ENCODE results near the gene OR7G3. TPM values are rescaled to one million over a fixed set of nuclear protein-coding genes. Genes with fewer than 3 reads are reported as not detected.
A peak's percentile ranks its signal among the peaks of the same experiment; 100 is the strongest.

OR7G3 gene
- total RNA-seq, 3 donors from 2014 or later (not counting 1 experiment from before 2014, with no cell fraction given), result not detected

DNA sequence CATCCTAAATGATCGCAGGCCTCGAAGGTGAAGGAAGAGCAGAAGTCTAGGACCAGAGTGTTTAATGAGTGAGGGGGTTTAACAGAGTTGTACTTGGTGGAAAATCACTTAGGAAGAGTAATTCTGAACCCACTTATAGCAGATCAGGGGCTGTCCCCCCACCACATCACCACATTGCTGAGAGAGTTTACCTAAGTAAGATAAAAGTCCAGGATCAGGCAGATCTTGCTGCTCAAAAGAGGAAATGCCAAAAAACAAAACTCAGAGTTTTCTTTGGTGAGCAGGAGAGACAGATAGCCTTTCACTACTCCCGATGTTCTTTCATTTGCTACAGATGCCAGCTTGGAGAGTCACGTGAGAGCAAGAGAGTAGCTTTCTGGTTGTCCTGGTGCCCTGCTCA is 28.8 kb upstream of the OR7G3 start:
- 98% methylated on average over 4 of the region's 4 CpGs for WGBS (ENCODE audit: insufficient coverage)
- ATAC-seq (no peak), DNase-seq (no peak)
- H3K36me3 Mint-ChIP-seq, result peaks cover 9% of the 10 kb centered on the region
- Histone ChIP-seq H3K36me3 (ENCODE audit: control insufficient read depth, insufficient read depth, low read length) (peaks cover 42% of the 10 kb centered on the region), H3K4me3 (ENCODE audit: low read length) (no peak overlapping the region), H3K9me3 (ENCODE audit: control insufficient read depth, insufficient read depth, low read length) (no peaks in the 10 kb centered on the region), H3K27me3 (ENCODE audit: control insufficient read depth, insufficient read depth, low read length) (no peaks in the 10 kb centered on the region), H3K27ac (ENCODE audit: low read length) (no peak overlapping the region), H3K4me1 (ENCODE audit: control insufficient read depth, insufficient read depth, low read length) (peaks cover 12% of the 10 kb centered on the region)
- H3K4me1 Mint-ChIP-seq, result peaks cover 56 to 58% of the 10 kb centered on the region in 2 donors
- no peaks in the 10 kb centered on the region for H3K27me3 Mint-ChIP-seq (ENCODE audit: low read depth in 2 of 2)
- TF ChIP-seq, protein P1, sequence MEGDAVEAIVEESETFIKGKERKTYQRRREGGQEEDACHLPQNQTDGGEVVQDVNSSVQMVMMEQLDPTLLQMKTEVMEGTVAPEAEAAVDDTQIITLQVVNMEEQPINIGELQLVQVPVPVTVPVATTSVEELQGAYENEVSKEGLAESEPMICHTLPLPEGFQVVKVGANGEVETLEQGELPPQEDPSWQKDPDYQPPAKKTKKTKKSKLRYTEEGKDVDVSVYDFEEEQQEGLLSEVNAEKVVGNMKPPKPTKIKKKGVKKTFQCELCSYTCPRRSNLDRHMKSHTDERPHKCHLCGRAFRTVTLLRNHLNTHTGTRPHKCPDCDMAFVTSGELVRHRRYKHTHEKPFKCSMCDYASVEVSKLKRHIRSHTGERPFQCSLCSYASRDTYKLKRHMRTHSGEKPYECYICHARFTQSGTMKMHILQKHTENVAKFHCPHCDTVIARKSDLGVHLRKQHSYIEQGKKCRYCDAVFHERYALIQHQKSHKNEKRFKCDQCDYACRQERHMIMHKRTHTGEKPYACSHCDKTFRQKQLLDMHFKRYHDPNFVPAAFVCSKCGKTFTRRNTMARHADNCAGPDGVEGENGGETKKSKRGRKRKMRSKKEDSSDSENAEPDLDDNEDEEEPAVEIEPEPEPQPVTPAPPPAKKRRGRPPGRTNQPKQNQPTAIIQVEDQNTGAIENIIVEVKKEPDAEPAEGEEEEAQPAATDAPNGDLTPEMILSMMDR (IDR thresholded peaks at IDR 0.05), result no peak
- H3K4me3 Mint-ChIP-seq, result no peak overlapping the region
- H3K27ac Mint-ChIP-seq, result peak overlapping the region; percentile 44 to 47
- intact Hi-C loops (cut with micrococcal nuclease), result no loop called here
- H3K9me3 Mint-ChIP-seq, result no peaks in the 10 kb centered on the region

DNA sequence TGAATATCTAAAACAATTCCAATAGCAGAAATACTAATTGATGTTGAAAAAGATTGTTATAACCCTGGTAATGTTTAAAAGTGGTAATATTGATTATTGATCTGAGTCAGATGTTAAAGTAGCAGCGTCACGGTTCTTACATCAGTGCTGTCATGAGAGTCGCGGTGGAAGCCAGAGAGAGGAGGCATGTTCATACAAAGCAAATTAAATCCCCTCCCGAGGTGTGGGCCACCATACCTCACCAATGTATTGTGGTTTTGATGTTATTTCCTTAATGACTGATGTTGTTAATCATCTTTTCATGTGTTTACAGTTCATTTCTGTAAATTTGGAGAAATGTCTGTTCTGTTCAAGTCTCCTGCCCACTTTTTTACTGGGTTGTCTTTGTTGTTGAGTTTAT is 24.6 kb upstream of the OR7G3 start:
- no peaks in the 10 kb centered on the region for H3K27me3 Mint-ChIP-seq (ENCODE audit: low read depth in 2 of 2)
- ATAC-seq (peak; percentile 79 to 92 (median 88)), DNase-seq (peak; percentile 12 to 24)
- 56% methylated on average over 5 of the region's 5 CpGs for WGBS (ENCODE audit: insufficient coverage)
- intact Hi-C loops (cut with micrococcal nuclease), result no loop called here
- no peaks in the 10 kb centered on the region for H3K9me3 ChIP-seq (ENCODE audit: control insufficient read depth, insufficient read depth, low read length)
- H3K4me3 ChIP-seq (ENCODE audit: low read length), result no peak overlapping the region
- peaks cover 86 to 89% of the 10 kb centered on the region in 2 donors for H3K4me1 Mint-ChIP-seq
- H3K36me3 ChIP-seq (ENCODE audit: control insufficient read depth, insufficient read depth, low read length), result peaks cover 10% of the 10 kb centered on the region
- peak overlapping the region; percentile 74 to 83 for H3K27ac Mint-ChIP-seq
- H3K27me3 ChIP-seq (ENCODE audit: control insufficient read depth, insufficient read depth, low read length), result no peaks in the 10 kb centered on the region
- H3K27ac ChIP-seq (ENCODE audit: low read length), result no peak overlapping the region
- no peaks in the 10 kb centered on the region for H3K36me3 Mint-ChIP-seq
- H3K4me1 ChIP-seq (ENCODE audit: control insufficient read depth, insufficient read depth, low read length), result peaks cover 22% of the 10 kb centered on the region
- H3K9me3 Mint-ChIP-seq, result no peaks in the 10 kb centered on the region
- peak overlapping the region; percentile 43 for H3K4me3 Mint-ChIP-seq
- TF ChIP-seq, protein P1 (IDR thresholded peaks at IDR 0.05), result no peak

DNA sequence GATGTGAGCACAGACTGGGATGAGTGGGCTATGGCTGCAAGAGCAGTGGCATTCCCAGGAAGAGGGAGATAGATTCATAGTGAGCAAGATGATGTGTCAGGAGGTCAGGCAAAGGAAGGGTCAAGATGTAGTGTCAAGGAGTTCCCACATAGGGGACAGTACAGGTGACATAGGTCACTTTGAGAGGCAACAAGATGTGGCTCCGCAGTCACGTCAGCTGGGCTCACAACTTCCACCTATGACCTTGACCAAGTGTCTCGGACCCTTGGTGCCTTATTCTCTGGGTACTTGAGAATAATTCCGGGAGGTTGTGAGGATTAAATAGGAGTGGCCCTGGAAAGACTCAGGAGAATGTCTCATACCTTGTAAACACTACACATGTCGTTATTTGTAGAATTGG is 23.9 kb upstream of the OR7G3 start:
- Mint-ChIP-seq H3K27me3 (ENCODE audit: low read depth in 2 of 2) (no peaks in the 10 kb centered on the region), H3K27ac (peak overlapping the region; percentile 74 to 83), H3K36me3 (peaks cover 3% of the 10 kb centered on the region), H3K4me1 (peaks cover 83 to 87% of the 10 kb centered on the region in 2 donors), H3K9me3 (peaks cover under 1% of the 10 kb centered on the region in 2 donors), H3K4me3 (peak overlapping the region; percentile 43)
- H3K4me3 ChIP-seq (ENCODE audit: low read length), result no peak overlapping the region
- ATAC-seq, result peak in 1 of 3 donors; percentile 30
- H3K36me3 ChIP-seq (ENCODE audit: control insufficient read depth, insufficient read depth, low read length), result peaks cover 5% of the 10 kb centered on the region
- intact Hi-C loops (cut with micrococcal nuclease), result no loop called here
- H3K9me3 ChIP-seq (ENCODE audit: control insufficient read depth, insufficient read depth, low read length), result no peaks in the 10 kb centered on the region
- 100% methylated on average over 4 of the region's 5 CpGs for WGBS (ENCODE audit: insufficient coverage)
- peaks cover 22% of the 10 kb centered on the region for H3K4me1 ChIP-seq (ENCODE audit: control insufficient read depth, insufficient read depth, low read length)
- TF ChIP-seq, protein P1 (IDR thresholded peaks at IDR 0.05), result no peak
- H3K27ac ChIP-seq (ENCODE audit: low read length), result peak overlapping the region; percentile 6
- no peaks in the 10 kb centered on the region for H3K27me3 ChIP-seq (ENCODE audit: control insufficient read depth, insufficient read depth, low read length)
- DNase-seq, result no peak

DNA sequence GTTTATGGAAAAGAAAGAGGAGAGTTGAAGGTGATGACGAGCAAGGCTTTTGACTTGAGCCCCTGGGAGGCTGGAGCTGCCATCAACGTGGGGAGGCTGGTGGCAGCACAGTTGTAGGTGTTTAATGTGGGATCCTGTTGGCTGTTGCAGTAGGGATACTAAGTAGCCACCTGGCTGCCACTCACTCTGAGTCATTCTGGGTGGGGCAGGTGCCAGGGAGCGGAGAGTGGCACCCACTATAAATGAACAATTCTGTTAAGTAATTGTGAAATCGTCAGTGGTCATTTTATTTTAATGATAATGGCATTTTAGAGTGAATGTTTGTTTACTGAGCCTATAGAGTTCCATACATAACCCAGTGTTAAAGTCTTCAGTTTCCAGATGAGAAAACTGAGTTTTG is 23.2 kb upstream of the OR7G3 start:
- intact Hi-C loops (cut with micrococcal nuclease), result loop anchor here (10.0 kb wide), 2 partner anchors 285 to 475 kb away; partner anchors contain the start of genes ZNF266 and ZNF561
- H3K4me3 ChIP-seq (ENCODE audit: low read length), result no peak overlapping the region
- 70% methylated on average over 4 of the region's 4 CpGs for WGBS (ENCODE audit: insufficient coverage)
- Mint-ChIP-seq H3K4me3 (peak overlapping the region; percentile 29), H3K4me1 (peaks cover 77 to 85% of the 10 kb centered on the region in 2 donors), H3K9me3 (peaks cover 3 to 5% of the 10 kb centered on the region in 2 donors), H3K27ac (peak overlapping the region; percentile 22 to 83), H3K36me3 (peaks cover 9% of the 10 kb centered on the region), H3K27me3 (ENCODE audit: low read depth in 2 of 2) (no peaks in the 10 kb centered on the region)
- ATAC-seq (no peak), DNase-seq (no peak)
- TF ChIP-seq, protein P1 (IDR thresholded peaks at IDR 0.05), result no peak
- H3K36me3 ChIP-seq (ENCODE audit: control insufficient read depth, insufficient read depth, low read length), result peaks cover 5% of the 10 kb centered on the region
- peaks cover 22% of the 10 kb centered on the region for H3K4me1 ChIP-seq (ENCODE audit: control insufficient read depth, insufficient read depth, low read length)
- H3K27me3 ChIP-seq (ENCODE audit: control insufficient read depth, insufficient read depth, low read length), result no peaks in the 10 kb centered on the region
- H3K27ac ChIP-seq (ENCODE audit: low read length), result no peak overlapping the region
- H3K9me3 ChIP-seq (ENCODE audit: control insufficient read depth, insufficient read depth, low read length), result peaks cover 3% of the 10 kb centered on the region
